Stimulated activated CD8-positive, alpha-beta memory T cell treated with anti-CD3 and anti-CD28 coated beads, Interleukin-4, amount 100 ng/mL, for 24 hours (primary cell): Measurements from ENCODE around the gene BORCS8.
A peak's percentile ranks its signal among the peaks of the same experiment; 100 is the strongest.
"Not testable (repeated sequence)": the region's sequence is repeated elsewhere in the genome, so short reads cannot be mapped to it uniquely, and the experiment has no call there.

Experiments used
- DNase-seq: peaks from one replicate; pipeline ENCODE4 v3.0.0-alpha.2; 2020; ENCODE audit warnings: low read depth

The BORCS8 gene

DNA sequence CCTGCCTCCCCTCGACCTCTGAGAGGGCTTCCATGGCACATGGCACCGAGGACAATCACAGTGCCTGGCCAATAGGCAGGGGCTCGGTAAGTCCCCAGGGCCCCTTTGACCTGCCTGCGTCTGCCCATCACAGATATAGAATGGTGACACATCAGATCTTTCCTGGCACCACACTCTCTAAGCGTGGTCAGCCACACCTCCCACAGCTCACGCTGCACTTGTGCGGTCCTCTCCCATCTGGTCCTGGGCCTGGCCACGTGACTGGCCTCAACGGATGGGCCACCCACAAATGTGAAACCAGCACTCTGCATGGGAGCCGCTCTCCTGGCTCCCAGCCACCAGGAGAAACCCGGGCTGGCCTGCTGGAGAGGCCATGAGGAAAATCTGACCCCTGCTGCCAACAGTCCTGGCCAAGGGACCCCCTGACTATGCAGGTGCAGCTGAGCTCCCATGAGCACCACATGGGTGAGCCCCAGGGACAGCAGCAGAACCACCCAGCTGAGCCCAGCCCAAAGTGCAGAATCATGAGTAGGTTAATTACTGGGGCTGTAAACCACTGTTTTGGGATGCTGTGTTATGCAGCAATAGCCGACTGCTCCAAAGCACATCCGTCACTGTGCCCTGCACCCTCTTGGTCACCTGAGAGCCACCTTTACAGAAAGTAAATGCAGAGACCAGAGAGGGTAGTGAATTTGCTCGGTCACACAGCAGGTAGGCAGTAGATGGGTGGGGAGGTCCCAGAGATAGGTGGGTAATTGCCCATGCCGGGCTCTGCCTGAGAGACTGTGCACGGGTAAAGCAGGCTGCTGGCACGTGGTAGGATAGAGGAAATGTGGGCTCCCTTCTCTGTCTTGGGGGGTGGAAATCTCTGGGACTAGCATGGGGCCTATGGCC, 12.2 kb downstream of the BORCS8 start:
- no peak for DNase-seq

DNA sequence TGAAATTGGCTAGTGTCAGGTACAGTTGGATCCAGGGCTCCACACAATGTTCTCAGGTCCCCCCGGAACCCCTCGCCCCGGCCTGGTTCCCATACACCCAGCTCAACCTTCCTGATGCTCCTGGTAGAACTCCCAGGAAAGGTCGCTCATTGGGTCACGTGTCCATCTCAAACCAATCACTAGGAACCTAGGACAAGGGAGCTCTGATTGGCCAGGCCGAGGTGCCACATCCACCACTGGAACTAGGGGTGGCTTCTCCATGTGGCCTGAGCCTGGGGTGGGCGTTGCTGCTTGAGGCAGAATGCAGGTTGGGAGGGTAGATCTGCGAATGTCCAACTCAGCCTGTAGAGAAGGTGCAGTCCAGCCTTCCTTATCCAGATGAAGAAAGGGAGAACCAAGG, 15.0 kb downstream of the BORCS8 start:
- DNase-seq, result no peak

DNA sequence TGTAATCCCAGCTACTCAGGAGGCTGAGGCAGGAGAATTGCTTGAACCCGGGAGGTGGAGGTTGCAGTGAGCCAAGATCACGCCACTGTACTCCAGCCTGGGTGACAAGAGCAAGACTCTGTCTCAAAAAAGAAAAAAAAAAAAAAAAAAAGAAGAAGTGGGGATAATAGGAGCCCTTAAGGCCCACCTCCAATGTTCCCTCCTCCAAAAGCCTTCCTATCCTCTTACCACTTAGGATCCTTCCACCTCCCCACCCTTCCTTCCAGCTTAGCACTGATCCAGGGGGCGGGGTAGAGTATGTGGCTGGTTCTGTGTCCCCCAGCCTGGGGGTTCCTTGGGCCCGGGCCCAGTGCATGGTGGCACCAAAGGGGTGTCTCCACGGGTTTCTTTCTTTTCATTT, 18.7 kb downstream of the BORCS8 start:
- not testable (repeated sequence) for DNase-seq

DNA sequence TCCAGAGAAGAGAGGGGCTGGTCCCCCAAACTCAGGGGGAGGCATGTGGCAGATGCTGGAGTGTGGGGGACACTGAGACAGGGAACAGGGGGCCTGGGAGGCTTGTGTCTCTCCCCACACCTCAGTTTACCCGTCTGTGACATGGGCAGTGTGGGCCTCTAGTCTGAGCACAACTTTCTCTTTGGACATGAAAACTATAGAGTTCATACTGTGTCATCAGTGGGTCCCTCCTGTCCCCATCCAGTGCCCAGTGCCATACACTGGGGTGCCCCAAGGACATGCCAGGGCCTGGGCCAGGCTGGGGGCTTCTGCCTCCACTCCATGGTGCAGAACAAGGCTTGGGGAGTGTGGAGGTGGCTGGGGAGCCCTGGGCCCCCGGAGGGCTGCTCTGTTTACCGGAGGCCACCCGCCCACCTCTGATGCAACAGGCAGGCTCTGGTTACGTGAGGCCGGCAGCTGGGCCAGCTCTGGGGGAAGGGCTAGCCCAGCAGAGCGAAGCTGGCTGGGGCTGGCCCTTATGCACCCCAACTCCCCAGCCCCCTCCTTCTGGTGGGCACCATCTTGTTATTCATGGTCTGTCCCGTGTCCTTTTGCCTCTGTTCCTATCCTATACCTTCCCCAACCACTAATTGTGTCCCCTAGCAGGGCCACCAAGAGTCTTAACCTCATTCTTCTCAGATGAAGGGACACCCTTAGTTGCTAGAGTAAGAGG, 20.0 kb downstream of the BORCS8 start:
- no peak for DNase-seq

DNA sequence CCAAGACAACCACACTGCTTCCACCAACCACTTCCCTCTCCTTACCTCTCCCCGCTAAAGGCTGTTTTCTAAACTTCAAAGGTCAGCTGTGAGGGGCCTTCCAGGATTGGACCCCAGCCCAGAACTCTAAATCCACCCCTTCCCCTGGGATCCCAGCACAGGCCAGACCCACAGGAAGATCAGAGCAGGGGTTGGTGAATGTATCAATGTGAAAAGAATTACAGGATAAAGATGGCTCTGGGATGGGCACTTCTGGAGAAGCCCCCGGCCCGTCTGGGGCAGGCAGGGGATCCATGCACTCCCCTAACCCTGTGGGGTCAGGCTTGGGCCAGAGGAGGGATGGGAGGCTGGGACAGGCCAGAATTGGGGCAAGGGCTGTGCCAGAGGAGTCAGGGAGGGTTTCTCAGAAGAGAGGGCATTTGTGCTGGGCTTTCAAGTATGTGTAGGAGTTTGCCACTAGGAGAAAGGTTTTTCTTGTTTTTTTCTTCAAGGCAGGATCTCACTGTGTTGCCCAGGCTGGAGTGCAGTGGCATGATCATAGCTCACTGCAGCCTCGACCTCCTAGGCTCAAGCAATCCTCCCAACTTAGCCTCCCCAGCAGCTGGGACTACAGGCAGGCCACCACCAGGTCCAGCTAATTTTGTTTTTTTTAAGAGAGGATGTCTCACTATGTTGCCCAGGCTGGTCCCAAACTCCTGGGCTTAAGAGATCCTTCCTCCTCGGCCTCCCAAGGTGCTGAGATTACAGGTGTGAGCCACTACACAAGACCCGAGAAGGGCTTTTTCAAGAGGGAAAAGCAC, 20.9 kb downstream of the BORCS8 start:
- no peak for DNase-seq

DNA sequence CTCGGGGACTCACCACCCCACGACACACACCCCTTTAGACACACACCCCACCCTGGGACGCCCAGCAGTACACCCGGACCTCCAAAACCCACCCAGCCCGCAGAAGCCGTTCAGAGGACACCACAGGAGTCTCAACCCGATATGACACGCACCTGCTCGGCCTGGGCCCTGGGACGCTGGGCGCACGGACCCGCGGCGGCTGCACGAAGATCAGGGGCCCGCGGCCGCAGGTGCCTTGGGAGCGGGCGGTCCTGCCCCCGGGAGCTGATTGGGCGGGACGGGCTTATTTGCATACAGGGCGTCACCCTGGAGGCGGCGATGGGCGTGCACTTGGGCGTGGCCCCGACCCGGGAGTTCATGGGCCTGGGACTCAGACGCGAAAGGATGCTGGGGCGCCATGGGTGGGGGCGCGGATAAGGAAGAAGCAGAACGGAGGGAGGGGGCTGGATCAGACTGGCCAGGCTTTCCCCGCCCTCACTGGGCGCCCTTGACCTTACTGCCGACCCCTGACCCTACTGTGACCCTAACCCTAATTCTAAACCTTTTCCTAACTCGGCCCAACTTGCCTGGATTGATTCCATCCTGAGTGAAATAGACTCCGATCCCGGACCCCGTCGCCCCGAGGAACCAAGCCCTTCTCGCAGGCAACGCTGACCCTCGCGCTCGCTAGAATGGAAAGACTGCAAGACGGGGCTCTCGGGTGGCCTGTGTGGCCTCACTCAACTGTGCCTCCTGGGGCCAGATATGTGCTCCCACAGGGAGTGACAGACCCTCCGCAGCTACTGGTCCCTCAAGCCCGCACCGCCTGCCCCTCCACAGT, 21.7 kb downstream of the BORCS8 start, which contains the start of gene MEF2B:
MEF2B (minus strand) TSS at position 211 of the 820 bp plus-strand sequence. CDS start 19,528 bp downstream, outside the sequence.
- peak; percentile 64 for DNase-seq

DNA sequence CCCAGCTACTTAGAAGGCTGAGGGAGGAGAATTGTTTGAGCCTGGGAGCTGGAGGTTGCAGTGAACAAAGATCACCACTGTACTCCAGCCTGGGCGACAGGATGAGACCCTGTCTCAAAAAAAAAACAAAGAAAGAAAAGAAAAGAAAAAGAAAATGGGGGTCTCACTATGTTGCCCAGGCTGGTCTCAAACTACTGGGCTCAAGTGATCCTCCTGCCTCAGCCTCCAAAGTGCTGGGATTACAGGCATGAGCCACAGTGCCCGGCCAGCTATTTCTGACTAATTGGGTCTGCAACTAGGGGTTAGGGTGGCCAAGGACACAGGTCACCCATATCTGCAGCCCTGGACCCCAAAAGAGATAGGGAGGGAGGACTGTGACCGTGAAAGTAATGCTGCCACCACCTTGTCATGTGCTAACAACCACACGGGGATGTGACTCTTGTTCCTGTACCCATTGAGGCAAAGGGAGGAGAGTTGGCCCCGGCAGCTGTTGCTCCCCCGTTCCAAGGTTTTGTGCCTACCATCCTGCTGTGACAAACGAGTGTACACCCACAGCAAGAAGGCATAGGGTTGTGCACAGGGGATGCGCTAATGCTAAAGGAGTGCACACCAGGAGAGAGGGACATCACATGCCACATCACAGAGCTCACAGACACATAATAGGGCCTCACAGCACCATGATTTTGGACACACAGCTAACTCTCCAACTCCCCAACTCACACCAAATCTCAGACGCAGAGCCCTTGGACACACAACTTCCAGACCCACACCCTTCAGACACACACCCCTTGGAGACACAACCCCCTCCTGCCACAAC, 22.5 kb downstream of the BORCS8 start:
- no peak for DNase-seq

DNA sequence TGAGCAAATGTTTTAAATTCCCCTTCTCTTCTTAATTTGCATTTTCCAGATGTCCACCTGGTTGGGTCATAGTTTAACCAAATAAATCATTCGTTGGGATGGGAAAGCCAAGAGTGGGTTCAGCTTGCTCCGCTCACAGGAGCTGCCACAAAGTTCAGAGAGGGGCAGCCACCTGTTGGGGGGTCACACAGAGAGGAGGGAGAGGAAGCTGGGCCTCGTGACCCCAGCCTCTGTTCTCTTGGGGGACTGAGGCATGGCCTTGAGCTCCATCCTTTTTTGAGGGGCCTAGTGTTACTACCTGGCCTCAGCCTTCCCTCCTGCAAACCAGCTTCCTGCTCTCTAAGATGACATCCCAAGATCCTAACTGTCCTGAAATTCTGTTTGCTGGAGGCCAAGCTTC, 24.3 kb downstream of the BORCS8 start:
- DNase-seq, result no peak

DNA sequence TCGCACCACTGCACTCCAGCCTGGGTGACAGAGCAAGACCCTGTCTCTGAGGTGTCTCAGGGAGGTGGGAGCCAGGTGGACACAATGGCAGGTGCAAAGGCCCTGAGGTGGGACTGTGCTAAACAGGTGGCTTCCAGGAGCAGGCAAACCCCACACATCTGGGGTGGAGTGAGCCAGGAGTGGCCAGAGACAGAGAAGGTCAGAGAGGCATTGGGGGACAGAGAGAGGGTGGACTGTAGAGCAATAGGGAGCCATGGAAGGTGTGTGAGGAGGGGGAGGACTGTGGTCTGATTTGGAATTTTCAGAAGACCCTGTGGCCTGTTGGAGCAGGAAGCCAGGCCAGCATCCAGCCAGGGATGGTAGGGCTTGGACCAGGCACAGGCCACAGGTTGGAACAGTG, 26.6 kb downstream of the BORCS8 start:
- DNase-seq, result no peak

DNA sequence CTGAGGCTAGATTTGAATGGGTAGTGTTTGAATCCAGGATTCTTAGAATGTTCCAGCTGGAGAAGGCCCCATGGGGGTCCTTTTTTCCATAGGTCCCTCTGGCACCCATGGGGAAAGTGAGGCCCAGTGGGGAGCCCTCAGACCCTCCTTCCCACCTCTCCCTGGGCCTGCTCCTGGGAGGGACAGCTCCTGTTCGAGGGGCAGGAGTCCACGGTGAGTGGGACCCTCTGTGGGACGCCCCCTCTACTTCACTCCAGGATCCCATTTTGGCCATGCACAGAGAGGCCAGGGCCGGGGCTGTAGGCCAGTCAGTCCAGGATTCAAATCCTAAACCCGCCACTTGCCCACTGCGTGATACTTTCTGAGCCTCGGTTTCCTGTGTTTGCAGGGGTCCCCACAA, 29.5 kb downstream of the BORCS8 start:
- no peak for DNase-seq

DNA sequence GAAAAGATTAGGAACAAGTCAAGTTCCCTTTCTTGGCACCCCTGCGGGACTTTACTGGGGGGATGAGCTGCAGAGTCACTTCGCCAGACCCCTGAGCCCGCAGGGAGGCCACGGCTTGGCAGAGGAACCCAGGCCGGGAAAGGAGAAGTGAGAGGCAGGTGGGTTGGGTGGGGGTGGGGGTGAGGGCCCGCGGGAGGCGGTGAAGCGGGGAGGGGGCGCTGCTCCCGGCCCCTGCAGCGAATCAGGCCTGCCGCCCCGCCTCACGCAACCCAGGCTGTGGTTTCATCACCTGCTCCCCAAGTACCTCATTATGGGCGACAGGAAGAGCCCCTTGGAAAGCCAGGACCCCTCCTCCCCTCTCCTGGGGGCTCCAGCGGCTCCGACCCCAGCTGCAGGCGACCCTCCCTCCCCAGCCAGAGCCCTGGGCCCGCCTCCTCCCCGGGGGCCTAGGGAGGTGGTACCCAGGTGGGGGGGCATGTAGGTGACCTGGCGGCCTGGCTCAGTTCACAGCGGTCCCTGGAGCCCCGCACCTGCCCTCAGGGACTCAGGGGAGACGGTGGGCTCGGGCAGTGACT, 31.4 kb downstream of the BORCS8 start:
- no peak for DNase-seq

DNA sequence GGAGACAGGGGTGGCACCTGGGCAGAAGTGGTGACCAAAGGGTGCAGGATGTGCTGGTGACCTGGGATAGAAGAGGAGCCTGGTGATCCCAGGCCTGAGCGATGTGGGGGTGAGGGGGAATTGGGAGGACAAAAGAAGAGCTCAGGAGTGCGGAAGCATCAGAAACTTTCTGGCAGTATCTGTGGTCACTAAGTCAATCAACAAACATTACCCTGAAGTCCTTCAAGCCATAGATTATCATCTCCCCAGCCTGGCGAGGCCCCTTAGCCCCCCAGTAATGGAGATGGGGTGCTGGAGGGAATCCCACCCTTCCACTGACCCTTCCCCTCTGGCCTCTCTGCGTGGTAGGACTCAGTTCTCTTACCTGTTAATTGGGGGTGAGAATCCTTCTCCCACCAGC, 32.4 kb downstream of the BORCS8 start:
- no peak for DNase-seq

DNA sequence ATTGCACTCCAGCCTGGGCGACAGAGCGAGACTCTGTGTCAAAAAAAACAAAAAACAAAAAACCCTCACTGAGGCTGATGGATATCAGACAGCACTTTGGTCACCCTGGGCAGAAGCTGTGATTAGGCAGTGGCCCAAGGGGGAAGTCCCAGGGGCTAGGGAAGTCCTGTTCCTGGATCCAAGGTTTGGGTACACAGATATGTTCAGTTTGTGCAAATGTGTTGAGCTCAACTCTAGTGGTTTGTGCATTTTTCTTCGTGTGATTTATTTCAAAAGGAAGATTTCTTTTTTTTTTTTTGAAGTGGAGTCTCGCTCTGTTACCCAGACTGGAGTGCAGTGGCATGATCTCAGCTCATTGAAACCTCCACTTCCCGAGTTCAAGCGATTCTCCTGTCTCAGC, 34.1 kb downstream of the BORCS8 start:
- DNase-seq, result no peak

DNA sequence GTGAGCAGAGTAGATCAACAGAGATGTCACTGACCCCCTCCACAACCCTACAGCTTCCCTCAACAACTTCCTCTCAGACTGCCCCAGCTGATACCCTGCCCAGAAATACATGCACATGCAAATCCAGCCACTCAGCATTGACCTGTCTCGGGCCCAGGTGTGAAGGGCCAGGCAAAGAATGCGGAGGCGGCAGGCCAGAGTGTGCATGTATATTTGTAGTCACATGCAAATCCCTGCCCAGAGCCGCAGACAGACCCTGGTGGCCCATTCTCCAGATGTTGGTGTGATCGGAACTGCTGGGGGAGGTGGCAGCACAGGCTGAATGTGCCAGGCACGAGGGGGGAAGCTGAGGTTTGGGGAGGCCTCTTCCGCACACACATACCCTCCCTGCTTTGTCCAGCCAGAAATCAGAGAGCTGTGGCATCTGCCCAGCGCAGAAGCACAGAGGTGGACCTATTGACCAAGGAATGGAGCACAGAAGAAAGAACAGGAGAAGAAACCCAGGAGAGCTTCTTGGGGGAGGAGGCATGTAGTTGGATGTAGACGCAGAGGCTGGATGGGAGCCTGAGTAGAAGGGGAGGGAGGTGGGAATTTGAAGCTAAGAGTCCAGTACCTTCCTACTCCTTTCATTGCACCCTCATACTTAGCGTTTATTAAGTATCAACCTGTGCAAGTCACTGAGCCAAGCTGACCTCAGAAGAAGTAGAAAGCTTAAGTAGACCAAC, 36.3 kb downstream of the BORCS8 start:
- no peak for DNase-seq

DNA sequence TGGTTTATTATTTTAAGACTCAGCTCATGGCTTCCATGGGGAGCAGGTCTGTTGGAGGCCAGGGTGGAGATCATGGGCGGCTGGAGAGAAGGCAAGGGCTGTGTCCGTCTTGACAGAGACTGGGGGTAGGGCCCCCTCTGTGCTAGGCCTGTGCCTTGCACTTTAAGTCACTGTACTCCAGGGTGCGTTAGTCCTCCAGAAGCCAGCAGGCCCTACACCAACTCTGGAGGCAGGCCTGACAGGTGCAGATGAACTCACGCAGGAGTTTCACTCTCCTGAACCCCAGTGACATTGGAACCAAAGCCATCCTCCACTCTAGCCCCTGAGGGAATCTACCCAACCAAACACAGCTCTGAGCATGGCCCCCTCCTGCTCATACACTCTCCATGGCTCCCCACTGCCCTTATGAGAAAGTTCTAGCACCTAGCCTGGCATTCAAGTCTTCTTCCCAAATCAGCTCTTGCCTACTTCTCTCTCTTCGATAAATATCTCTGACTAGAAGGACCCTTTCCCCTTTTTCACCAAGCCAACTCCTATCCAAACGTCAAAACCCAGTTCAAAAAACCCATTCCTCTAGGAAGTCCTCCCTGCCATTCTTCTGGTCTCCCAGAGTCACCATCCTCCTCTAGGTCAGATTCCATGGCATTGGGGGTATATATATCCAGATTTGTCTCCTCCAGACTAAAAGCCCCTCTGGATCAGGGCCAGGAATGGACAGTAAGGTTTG, 37.0 kb downstream of the BORCS8 start:
- no peak for DNase-seq

DNA sequence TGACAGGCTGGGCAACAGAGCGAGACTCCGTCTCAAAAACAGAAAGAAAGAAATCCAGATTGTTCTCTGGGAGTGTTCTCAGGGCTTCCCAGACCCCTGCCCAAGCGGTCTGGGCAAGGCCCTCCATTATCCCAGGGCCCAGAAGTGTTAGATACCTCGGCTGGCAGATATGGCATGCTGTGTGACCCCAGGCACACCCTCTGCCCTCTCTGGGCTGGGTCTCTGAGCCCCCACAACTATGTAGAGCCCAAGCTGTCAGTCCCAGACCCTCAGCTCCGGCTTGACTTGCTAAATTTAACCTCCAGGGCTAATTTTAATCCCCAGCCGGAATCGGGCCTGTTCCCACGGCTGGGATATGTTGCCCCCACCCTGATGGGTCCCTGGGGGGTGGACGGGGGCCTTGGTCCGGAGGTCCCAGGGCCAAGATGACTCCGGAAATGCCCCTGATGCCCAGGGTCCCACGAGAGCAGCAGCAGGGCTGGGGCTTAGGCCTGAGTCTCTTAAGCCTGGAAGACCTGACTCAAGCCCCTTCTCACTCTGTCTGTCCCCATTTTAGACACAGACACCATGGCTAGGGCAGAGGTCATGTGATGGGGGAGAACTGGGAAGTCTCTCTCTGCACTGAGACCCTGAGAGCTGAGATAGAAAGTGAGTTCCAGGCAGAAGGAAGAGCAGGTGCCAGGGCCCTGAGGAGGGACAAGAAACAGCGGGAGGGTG, 39.1 kb downstream of the BORCS8 start:
- DNase-seq, result no peak

DNA sequence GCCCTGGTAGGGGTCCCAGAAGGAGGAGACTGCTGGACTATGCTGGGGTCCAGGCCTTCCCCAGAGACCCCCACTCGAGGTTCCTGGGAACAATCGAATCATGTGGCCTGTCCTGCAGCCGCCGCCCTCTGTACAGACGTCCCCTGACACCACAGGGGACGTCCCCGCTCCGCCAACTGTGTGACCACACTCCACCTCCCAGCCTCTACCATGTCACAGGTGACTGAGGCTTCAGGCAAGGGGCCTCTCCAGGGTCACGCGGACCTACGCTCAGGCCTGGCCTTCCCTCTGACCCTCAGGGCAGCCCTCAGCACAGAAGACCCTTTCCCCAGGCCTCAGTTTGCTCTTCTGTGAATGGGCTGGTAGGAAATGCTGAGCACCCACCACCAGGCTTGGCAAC, 40.5 kb downstream of the BORCS8 start:
- DNase-seq, result no peak

DNA sequence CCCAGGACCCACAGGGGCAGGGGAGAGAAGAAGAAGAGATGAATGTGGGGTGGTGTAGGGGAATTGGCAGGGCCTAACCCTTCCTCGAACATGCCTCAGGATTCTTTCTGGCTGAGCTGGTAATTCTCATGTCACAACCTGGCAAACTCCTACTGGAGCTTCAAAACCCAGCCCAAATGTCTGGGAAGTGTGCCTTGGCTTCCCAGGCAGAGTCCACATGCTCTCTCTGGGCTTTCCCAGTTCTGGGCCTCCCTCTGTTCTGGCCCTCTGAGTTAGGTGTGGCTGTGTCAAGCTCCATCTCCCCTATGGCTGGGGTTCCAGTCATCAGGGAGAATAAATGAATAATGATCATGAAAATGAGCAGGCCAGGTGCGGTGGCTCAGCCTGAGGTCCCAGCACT, 42.5 kb downstream of the BORCS8 start:
- DNase-seq, result no peak
